ENCODE measurements around the gene AGAP9.
"Not testable (repeated sequence)": the region's sequence is repeated elsewhere in the genome, so short reads cannot be mapped to it uniquely, and the experiment has no call there.

DNA sequence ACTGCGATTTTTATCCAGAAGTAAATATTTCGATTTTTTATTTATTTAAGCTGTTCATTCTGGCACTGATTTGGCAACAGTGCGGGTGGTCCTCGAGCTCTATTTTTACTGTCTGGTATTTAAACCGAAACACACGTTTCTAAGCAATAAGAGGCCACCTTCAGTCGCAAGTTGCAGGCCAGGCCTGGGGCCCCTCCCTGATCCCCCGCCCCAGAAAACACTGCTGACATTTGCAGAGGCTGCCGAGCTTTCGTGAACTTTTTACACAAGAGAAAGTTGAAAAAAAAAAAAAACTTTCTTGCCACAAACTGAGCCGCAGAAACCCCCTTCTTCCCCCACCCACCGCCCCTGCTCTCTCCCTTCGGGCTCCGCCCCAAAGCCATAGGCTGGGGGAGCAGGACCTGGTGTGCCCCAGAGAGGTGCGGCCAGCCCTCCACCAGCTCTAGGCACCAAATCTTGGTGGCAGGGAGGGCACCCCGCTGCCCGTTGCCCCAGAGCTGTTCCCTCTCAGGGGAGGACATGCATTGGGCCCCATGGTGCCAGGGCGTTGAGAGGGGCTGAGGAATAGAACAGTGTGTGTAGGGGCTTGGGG, 42.8 kb upstream of the AGAP9 start:
- TF ChIP-seq, protein P1, sequence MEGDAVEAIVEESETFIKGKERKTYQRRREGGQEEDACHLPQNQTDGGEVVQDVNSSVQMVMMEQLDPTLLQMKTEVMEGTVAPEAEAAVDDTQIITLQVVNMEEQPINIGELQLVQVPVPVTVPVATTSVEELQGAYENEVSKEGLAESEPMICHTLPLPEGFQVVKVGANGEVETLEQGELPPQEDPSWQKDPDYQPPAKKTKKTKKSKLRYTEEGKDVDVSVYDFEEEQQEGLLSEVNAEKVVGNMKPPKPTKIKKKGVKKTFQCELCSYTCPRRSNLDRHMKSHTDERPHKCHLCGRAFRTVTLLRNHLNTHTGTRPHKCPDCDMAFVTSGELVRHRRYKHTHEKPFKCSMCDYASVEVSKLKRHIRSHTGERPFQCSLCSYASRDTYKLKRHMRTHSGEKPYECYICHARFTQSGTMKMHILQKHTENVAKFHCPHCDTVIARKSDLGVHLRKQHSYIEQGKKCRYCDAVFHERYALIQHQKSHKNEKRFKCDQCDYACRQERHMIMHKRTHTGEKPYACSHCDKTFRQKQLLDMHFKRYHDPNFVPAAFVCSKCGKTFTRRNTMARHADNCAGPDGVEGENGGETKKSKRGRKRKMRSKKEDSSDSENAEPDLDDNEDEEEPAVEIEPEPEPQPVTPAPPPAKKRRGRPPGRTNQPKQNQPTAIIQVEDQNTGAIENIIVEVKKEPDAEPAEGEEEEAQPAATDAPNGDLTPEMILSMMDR (IDR thresholded peaks at IDR 0.05; ENCODE audit: control extremely low read depth in 1 of 3, insufficient read depth in 1 of 3, low read depth in 1 of 3, low read length in 3 of 3) = not testable (repeated sequence)
- TF ChIP-seq, protein P2, sequence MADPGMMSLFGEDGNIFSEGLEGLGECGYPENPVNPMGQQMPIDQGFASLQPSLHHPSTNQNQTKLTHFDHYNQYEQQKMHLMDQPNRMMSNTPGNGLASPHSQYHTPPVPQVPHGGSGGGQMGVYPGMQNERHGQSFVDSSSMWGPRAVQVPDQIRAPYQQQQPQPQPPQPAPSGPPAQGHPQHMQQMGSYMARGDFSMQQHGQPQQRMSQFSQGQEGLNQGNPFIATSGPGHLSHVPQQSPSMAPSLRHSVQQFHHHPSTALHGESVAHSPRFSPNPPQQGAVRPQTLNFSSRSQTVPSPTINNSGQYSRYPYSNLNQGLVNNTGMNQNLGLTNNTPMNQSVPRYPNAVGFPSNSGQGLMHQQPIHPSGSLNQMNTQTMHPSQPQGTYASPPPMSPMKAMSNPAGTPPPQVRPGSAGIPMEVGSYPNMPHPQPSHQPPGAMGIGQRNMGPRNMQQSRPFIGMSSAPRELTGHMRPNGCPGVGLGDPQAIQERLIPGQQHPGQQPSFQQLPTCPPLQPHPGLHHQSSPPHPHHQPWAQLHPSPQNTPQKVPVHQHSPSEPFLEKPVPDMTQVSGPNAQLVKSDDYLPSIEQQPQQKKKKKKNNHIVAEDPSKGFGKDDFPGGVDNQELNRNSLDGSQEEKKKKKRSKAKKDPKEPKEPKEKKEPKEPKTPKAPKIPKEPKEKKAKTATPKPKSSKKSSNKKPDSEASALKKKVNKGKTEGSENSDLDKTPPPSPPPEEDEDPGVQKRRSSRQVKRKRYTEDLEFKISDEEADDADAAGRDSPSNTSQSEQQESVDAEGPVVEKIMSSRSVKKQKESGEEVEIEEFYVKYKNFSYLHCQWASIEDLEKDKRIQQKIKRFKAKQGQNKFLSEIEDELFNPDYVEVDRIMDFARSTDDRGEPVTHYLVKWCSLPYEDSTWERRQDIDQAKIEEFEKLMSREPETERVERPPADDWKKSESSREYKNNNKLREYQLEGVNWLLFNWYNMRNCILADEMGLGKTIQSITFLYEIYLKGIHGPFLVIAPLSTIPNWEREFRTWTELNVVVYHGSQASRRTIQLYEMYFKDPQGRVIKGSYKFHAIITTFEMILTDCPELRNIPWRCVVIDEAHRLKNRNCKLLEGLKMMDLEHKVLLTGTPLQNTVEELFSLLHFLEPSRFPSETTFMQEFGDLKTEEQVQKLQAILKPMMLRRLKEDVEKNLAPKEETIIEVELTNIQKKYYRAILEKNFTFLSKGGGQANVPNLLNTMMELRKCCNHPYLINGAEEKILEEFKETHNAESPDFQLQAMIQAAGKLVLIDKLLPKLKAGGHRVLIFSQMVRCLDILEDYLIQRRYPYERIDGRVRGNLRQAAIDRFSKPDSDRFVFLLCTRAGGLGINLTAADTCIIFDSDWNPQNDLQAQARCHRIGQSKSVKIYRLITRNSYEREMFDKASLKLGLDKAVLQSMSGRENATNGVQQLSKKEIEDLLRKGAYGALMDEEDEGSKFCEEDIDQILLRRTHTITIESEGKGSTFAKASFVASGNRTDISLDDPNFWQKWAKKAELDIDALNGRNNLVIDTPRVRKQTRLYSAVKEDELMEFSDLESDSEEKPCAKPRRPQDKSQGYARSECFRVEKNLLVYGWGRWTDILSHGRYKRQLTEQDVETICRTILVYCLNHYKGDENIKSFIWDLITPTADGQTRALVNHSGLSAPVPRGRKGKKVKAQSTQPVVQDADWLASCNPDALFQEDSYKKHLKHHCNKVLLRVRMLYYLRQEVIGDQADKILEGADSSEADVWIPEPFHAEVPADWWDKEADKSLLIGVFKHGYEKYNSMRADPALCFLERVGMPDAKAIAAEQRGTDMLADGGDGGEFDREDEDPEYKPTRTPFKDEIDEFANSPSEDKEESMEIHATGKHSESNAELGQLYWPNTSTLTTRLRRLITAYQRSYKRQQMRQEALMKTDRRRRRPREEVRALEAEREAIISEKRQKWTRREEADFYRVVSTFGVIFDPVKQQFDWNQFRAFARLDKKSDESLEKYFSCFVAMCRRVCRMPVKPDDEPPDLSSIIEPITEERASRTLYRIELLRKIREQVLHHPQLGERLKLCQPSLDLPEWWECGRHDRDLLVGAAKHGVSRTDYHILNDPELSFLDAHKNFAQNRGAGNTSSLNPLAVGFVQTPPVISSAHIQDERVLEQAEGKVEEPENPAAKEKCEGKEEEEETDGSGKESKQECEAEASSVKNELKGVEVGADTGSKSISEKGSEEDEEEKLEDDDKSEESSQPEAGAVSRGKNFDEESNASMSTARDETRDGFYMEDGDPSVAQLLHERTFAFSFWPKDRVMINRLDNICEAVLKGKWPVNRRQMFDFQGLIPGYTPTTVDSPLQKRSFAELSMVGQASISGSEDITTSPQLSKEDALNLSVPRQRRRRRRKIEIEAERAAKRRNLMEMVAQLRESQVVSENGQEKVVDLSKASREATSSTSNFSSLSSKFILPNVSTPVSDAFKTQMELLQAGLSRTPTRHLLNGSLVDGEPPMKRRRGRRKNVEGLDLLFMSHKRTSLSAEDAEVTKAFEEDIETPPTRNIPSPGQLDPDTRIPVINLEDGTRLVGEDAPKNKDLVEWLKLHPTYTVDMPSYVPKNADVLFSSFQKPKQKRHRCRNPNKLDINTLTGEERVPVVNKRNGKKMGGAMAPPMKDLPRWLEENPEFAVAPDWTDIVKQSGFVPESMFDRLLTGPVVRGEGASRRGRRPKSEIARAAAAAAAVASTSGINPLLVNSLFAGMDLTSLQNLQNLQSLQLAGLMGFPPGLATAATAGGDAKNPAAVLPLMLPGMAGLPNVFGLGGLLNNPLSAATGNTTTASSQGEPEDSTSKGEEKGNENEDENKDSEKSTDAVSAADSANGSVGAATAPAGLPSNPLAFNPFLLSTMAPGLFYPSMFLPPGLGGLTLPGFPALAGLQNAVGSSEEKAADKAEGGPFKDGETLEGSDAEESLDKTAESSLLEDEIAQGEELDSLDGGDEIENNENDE (IDR thresholded peaks at IDR 0.05; ENCODE audit: insufficient replicate concordance, low read length) = not testable (repeated sequence)
